DMS153 treated with DMSO at 0.1 percent for 48 hours (cell line): ENCODE results near the gene DACH2.

Experiments used
- DNase-seq: peaks from one replicate; lab custom pipeline; 2025; ENCODE audit not compliant: unreplicated experiment; lab: John Stamatoyannopoulos, UW

DACH2 gene

GRCh38 chrX:86295293-86295692 is 147.0 kb downstream of the DACH2 start:
- no peak for DNase-seq

GRCh38 chrX:86322913-86323312 is 174.7 kb downstream of the DACH2 start:
- DNase-seq: no peak

DNA sequence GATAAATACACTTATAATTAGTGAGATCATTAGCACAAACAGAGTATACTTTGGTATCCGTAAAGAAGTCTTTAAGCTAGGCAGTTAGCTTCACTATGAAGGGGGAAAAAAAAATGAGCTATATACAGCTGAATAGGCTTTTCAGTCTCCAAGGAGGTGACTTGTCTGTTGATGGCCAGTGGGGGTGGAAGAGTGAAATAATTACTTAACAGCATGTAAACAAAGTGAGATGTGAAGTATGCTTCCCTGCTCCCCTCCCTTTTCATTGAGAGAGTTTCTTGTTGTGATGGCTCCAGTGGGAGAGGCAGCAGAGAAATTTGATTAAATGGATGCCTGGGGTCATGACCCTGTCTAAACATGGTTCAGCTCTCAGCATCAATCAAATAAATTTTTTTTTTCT is 180.9 kb downstream of the DACH2 start:
- no peak for DNase-seq

DNA sequence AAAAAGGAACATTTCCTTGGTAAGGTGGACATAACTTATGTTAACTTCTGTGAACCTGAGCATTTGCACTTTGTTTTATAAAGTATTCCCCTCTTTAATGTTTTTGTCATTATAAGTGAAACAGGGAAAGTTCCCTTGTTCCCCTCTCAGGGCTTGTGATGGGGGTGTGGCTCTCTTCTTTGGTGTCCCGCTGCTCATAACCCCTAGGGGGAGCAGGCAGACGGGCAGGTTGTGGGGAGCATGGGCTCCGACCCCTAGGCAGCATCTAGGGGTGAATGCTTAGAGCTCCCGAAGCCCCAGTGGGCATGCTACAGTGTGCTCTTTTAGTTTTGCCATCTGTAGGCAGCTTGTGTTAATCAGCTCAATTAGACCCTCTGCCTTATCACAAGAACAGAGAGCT is 200.4 kb downstream of the DACH2 start:
- DNase-seq: no peak

DNA sequence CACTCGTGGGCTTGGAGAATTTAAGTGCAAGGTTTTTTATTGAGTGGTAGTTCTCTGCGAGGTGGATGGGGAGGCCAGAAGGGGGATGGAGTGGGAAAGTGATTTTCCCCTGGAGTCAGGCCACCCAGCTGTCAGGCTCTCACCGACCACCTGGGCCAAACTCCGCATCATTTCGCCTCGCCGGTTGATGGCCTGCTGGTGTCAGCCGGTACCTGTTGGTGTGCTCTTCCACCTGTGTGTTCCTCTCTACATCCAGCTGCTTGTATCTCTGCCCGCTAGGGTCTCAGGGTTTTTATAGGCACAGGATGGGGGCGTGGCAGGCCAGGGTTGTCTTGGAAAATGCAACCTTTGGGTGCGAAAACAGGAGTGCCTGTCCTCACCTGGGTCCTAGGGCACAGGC is 200.9 kb downstream of the DACH2 start:
- DNase-seq: no peak

GRCh38 chrX:86369847-86370630 is 221.8 kb downstream of the DACH2 start:
- DNase-seq: no peak

DNA sequence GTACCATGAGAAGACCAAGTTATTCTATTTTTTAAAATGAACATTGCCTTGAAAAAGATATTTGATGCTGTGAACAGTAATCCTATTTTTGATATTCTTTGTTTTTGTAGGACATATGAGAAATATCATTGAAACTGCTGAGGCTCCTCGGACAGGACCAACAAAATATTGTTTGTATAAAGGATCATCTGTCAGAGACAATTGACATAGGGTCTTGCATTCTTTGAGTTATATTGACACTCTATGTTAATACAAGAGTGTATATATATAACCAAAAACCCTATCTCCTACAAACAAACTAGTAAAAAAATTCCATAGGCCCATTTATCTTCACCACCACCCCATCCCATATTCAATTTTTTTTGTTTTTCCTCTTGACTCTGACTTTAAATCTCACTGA is 222.7 kb downstream of the DACH2 start:
- DNase-seq: no peak

- no peak for DNase-seq
Measured at GRCh38 chrX:86379209-86379608, 231.0 kb downstream of the DACH2 start.

- DNase-seq: no peak
Measured at GRCh38 chrX:86383681-86384540, 235.7 kb downstream of the DACH2 start.

DNA sequence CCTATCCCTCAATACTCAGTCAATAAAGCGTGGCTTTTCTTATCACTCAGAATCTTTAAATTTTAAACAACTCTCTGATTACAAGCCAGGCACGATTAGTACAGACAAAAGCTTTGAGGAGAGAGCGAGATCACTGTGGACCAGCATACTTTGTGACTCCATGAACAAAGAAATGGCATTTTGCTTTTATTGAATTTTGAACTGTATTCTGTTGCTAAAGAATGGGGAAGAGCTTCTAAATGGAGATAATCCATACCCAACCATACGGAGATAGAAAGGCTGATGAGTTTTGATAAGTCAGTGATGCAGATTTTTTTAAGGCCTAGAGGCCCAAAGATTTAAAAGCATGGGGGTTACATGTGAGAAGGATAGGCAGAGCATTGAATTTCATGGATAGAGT is 259.1 kb downstream of the DACH2 start:
- DNase-seq: no peak

GRCh38 chrX:86421771-86422170 is 273.5 kb downstream of the DACH2 start:
- no peak for DNase-seq

DNA sequence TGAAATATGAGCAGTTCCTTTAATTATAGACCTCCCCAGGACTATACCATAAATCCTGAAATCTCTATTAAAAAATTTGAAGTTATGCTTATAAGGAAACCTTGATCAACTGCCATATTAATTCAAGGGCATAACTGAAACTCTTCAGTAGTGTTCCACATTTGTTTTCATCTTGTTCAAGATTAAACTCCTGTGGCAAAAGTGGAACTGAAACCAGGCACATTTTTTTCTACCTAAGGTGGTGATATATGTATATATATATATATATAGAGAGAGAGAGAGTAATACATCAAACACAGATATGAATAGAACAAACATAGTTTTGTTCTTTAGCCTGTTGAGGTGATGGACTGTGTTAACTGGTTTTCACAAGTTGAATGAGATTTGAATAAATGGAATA is 287.9 kb downstream of the DACH2 start:
- no peak for DNase-seq

- DNase-seq: no peak
Measured at GRCh38 chrX:86455495-86455894, 307.2 kb downstream of the DACH2 start.

- DNase-seq: no peak
Measured at GRCh38 chrX:86460760-86461159, 312.5 kb downstream of the DACH2 start.

- no peak for DNase-seq
Measured at GRCh38 chrX:86504297-86504696, 356.0 kb downstream of the DACH2 start.

DNA sequence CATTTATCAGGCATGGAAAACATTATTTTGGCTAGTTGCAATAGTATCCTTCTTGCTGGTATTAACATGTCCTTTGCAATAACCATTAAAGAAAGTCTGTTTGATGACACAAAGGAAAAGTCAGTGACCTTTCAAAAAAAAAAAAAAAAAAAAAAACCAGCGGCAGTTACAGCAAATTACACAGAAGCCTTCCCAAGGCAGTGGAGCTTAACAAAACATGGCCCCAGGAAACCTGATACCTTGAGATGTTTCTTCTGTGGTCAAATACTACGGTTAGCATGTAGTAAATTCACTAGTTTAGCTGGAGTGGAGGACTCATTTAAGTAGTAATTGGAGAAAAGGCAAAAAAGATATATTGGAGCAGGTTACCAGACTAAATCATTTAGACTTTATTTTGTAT is 359.1 kb downstream of the DACH2 start:
- DNase-seq: no peak

DNA sequence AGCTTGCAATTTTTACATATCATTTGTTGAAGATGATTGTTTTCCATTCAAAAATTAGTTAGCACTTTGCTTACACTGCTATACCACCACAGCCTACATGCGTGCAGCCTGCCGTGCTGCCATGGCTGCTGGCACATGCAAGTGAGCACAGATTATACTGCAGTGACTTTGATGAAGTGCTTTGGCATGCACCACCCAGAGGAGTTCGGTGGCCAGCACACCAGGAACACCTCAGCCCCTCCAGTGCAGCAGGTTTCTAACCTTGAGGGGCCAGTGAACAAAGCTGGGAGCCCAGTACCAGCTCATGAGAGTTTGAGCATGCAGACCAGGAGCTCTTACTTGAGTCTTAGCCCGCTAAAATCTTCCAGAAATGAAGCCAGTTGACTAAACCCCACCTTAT is 431.5 kb downstream of the DACH2 start:
- DNase-seq: no peak

DNA sequence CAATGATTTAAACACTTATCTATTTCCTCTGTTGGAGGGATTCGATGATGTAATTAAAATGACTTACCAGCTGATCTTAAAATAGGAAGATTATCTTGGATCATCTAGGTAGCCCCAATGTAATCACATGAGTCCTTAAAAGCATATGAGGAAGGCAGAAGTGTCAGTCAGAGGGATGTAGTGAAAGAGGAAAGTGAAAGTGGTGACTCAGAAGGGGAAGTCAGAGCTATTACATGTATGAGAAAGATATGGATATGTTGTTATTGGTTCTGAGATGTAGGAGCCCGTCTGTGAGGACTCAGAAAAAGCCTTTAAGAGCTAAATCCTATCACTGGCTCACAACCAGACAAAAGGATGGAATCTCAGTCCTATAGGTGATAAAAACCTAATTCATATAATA is 456.4 kb downstream of the DACH2 start:
- DNase-seq: no peak

DNA sequence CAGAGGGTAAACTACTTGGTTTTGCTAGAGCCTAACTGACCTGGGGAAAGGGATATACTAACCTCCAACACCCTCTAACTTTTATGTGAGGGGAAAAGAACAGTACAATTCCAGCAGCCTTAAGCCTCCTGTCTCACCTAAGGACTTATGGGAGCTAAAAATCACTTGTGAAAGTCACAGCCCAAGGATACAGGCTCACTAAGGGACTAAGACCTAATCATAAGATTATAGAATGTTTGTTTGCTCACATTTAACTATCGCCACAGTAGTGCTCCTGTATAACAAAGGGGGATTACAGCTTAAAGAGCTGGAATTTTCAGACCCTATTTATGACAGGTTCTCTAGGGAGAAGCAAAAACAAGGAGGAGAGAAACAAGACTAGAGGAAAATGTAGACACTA is 548.7 kb downstream of the DACH2 start:
- DNase-seq: no peak

DNA sequence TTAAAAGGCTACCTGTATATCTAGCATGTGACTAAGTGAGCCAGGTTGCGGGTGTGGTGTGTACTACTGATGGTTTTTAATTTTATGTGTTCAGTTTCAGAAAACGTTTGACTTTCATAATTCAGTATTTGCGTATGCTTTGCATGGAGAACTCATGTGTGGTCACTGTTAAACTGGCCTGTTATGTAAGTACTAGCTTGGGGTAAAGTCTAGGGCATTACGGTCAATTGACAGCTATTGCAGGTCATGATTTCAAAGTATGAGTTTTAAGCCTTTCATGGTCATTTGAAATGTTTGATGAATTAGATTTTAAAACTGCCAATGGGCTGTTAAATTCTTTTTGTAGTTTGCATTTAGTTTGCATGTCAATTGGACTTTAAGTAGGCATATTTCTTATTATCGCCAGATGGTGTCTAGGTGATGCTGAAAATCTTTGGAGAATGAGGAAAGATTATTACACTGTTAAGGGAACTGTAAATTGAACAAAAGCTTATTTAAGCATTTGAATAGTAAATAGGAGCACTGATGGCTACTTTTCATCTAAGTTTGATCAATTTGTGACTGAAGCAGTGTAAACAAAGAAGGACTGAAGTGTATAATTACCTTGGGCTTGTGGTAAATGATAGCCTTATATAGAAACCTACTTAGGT is 563.4 kb downstream of the DACH2 start:
- DNase-seq: no peak

DNA sequence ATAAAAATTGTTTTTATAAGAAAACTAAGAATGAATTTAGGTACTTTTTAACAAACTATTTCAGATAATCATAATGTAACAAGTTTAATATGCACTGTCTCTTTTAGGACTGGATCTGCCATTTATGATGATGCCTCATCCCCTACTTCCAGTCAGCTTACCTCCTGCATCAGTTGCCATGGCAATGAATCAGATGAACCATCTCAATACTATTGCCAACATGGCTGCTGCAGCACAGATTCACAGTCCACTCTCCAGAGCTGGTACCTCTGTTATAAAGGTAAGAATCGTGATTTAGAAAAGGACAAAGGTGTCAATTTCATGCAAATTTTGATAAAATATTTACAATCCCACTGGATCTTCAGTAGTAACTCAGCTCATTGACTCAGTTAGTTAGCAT is 566.2 kb downstream of the DACH2 start:
- DNase-seq: no peak

GRCh38 chrX:86724277-86724676 is 576.0 kb downstream of the DACH2 start:
- DNase-seq: no peak
